CD4-positive, alpha-beta T cell treated with Interleukin-15 for 4 hours (primary cell): ENCODE measurements around the gene IRF5.
"Not testable (repeated sequence)": the region's sequence is repeated elsewhere in the genome, so short reads cannot be mapped to it uniquely, and the experiment has no call there.

ENCODE experiments used
- DNase-seq: peaks from one replicate; pipeline ENCODE4 v3.0.0-alpha.2; 2020; ENCODE audit warnings: low spot score

The IRF5 gene

DNA sequence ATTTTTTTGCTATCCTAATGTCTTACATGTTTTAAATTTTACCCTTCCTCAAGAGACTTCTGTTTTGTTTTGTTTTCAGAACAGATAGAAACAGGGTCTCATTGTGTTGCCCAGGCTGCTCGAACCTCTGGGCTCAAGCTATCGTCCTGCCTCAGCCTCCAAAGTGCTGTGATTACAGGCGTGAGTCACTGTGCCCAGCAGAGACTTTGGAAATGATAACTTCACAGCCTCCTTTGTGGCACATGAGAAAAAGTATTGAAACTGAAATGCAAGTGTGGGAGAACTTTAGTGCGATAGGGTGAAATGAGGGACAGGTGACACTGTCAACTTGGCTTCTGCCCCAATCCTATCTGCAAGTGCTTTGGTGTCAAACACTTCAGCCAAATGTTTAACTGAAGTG lies 21.6 kb downstream of the IRF5 start:
- DNase-seq = no peak

DNA sequence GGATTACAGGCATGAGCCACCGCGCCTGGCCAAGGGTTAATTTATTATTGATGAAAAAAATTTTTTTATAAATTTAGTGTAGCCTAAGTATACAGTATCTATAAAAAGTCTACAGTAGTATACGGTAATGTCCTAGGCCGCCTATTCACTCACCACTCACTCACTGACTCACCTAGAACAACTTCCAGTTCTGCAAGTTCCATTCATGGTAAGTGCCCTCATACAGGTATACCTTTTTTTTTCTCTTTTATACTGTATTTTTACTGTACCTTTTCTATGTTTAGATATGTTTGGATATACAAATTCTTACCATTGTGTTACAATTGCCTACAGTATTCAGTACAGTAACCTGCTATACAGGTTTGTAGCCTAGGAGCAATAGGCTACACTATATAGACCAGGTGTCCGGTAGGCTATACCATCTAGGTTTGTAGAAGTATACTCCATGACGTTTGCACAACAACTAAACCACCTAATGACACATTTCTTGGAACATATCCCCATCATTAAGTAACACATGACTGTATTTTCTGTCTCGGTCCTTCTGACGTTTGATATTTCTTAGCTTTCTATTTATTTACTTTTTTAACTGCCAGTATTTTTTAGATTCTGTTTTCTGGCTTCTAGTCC lies 23.4 kb downstream of the IRF5 start:
- DNase-seq = no peak

DNA sequence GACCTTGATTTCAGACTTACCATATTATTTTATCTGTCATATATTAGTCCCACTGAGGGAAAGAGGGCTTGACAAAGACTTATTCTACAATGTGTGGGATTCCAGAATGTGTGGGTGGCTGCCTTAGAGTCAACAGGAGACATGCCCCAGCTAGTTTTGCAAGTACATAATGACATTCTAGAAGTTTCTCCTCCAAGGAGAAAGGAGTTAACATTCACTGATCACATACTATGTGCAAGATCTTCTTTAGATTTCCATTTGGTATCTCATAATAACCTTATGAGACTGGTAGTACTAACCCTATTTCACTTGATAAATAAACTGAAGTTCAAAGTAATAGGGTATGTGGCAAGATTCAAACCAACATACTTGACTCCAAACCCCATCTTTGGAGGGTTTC lies 25.2 kb downstream of the IRF5 start:
- DNase-seq = no peak

DNA sequence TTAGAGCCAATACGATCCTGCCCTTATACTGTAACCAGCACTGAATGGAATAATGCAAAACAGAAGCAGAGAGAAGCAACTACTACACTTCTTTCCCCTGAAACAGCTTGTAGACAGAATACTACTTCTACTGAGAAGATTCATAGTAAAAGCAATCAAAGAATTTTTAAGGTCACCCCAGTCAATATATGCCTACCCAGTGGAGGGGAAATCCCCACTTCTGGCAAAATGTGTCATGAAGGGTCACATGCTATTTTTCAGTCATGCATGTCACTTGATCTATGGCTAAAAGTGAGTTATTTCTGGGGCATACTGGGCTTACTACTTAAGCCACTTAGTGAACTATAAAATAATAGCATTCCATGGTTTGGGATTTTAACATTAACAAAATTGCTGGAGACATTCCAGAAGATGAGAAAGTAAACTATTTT lies 25.6 kb downstream of the IRF5 start:
- DNase-seq = peak; percentile 33

DNA sequence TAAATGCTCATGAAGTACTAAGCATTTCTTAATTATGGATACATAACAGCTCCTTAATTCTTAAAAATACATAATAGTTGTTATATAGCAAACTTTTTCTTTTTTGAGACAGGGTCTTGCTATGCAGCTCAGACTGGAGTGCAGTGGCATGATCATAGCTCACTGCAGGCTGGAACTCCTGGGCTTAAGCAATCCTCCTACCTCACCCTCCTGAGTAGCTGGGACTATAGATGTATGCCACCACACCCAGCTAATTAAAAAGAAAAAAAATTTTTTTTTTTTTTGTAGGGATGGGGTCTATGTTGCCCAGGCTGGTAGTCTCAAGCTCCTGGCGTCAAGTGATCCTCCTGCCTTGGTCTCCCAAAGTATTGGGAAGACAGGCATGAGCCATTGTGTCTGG lies 30.9 kb downstream of the IRF5 start:
- no peak for DNase-seq

DNA sequence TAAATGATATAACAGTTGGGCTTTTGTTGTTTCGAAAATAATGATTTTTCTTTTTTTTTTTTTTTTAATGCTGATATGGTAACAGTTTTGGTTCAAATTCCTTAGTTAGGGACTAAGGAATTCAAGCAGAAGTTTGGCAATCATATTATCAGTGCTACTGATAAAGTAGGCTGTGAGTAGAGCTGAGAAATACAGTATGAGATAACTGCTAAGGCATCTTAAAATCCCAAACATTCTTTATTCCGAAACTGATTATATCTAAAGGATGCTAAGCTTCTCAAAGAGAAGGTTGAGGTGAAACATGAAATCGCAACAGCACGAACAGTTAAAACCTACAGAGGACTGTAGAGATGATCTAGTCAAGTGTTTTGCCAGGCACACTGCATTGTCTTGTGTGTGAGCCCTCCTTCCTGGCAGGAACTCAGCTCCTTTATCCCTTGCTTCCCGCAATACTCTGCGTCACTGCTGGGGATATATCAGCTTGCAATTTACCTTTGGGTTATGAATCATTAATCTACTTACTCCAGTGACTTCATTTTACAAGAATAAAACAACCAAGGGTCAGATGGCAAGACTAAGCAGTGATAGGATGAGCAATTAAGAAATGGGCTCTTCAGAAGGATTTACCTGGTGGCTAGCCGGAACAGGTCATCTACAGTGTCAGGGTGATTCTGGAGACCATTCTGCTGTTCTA lies 36.7 kb downstream of the IRF5 start:
- no peak for DNase-seq

DNA sequence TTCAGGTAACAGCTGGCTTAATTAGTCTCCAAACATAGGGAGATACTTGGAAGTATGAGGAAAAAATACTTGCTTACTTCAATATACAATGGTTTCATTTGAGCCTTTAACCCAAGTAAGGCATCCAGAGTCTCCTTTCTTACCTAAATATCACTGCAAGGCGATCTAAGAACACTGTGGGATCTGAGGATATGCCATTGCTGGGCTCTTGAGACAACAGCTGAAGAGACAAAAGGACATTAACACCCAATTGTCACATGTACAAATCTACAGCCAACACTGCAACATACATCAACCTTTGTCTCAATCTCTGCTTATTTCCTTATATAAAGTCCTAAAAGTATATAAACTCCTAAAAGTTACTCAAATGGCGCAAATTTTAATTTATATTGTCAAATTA lies 44.4 kb downstream of the IRF5 start:
- no peak for DNase-seq

DNA sequence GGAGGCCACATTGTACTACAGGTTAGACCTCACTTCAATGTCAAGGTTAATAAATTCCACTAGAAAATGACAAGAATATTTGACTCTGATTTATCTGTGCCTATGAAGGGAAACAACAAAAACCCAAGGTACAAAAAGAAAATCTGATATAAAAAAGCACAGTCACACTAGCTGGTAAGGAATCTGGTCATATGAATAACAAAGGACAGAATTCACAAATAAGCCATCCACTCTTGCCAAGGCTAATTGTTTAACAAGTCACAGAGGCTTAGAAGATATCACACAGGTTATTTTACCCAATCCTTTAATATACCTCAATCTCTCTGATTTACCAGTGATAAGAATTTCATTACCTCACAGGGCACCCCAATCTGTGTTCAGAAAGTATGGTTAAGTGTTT lies 47.9 kb downstream of the IRF5 start:
- no peak for DNase-seq

DNA sequence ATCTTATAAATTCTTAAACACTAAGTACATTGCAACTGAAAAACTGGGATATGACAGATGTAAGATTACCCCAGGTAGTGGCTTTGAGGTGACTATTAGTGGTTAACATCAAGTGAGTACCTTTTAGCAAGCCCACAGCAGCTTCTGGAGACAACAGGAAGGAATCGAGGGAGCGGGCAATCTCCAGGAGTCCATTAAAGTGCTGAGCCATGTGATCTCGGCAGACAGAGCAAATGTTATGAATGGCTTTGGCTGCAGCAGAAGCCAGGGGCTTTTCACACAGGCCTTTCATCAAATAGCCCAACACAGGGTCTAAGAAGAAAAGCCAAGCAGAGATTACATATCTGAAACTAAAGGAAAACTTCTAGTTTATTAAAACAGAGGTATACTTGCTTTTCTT lies 48.9 kb downstream of the IRF5 start:
- DNase-seq = no peak

DNA sequence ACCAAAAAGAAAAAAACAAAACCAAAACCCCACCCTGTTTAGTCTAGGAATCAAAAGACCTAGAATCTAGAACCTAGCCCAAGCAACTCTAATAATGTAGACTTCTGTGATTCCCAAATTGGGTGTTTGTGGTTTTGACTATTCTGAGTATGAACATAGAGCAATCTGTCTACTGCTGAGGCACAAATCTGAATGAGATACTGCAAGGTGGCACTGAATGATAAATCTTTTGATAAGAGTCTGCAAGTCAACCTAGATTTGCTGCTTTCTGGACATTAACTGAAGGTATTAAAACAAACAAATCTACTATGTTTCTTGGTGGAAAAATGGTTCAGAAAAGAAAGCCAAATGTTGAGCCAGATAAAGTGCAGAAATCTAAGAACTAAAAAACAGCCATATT lies 50.6 kb downstream of the IRF5 start:
- DNase-seq = no peak

DNA sequence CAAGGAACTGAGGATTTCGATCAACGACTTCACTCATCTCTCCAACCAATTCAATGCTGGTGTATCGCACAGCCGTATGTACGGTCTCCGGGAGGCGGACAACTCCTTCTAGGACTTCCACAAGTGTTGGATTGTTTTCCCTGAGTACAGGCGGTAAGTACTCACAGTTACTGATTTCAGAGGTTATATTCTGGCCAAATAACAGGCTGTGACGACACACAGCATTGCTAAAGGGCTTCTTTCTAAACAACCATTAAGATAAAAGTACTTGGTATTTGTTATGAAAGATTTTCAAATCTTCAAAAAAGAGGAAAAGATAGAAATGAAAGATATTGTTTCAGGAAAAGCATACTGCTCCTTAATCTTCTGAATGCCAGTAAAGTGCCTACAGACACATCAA lies 52.2 kb downstream of the IRF5 start:
- no peak for DNase-seq

DNA sequence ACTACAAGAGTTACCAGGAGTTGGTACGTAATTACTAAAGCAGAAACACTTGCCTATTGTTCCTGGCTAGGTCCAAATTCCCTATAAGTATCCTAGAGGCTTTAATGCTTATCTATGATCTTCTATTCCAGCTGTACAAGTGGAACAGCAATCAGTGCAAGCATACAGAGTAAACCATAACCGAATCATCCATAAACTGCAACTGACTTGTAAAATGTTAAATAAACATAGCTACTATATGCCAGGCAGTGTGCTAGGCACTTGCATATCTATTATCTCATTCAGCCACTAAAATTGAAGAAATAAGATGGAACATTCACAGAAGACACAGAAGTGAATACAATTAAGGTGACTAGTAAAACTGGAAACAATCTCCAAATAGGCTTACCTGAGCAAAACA lies 55.7 kb downstream of the IRF5 start:
- DNase-seq = no peak

DNA sequence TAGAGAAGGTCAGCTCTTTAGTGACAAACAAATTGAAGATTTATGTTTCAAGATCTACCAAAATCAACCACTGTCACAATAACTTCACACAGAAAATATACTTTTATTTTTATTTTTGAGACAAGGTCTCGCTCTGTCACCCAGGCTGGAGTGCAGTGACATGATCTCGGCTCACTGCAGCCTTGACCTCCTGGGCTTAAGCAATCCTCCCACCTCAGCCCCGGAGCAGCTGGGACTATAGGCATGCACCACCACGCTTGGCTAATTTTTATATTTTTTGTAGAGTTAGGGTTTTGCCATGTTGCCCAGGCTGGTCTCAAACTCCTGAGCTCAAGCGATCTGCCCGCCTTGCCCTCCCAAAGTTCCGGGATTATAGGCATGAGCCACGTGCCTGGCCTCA lies 56.8 kb downstream of the IRF5 start:
- not testable (repeated sequence) for DNase-seq

DNA sequence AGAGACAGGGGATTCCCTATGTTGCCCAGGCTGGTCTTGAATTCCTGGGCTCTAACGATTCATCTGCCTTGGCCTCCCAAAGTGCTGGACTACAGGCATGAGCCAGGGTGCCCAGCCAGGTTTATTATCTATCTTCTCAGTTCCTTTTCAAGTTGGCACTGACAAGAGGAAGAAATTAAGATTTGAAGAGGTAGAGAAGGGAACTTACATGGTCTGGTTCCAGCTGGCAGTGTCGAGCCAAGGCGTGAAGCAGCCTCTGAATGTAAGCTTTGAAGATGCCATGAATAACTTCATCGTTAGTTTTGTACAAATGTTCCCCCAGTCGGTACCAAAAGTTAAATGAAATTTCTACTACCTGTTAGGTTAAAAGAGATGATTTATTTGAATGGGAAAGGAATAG lies 59.5 kb downstream of the IRF5 start:
- no peak for DNase-seq
